K562 (cell line): Measurements from ENCODE around the gene DSTYK. TPM values are rescaled to one million over a fixed set of nuclear protein-coding genes. Genes with fewer than 3 reads are reported as not detected.

Source experiments
- ELK3 ChIP-seq: fragments of 450-650 bp; formaldehyde crosslinking; IDR thresholded peaks from 2 replicates; pipeline ENCODE4 v1.4.0; 2020; ENCODE audit warnings: mild to moderate bottlenecking
- FOXJ2 ChIP-seq: fragments of 200-800 bp; sonication (Bioruptor generic); IDR thresholded peaks from 2 replicates; pipeline ENCODE4 v1.6.1; 2016; ENCODE audit warnings: missing genetic modification characterization, missing compliant biosample characterization
- HMGXB4 ChIP-seq: sonication (generic); formaldehyde crosslinking; IDR thresholded peaks from 2 replicates; pipeline ENCODE4 v1.8.1; 2023; ENCODE audit warnings: mild to moderate bottlenecking, missing genetic modification reagents
- JUNB ChIP-seq: fragments of 450-650 bp; formaldehyde crosslinking; conservative IDR thresholded peaks from 2 replicates; pipeline ENCODE4 v1.4.0; 2020; ENCODE audit warnings: mild to moderate bottlenecking
- KLF13 ChIP-seq: fragments of 450-650 bp; IDR thresholded peaks from 2 replicates; pipeline ENCODE4 v1.6.1; 2016; ENCODE audit warnings: missing genetic modification characterization, low read depth, mild to moderate bottlenecking, missing compliant biosample characterization, moderate library complexity, borderline replicate concordance
- KLF6 ChIP-seq: fragments of 250-450 bp; sonication (Bioruptor Pico); IDR thresholded peaks from 2 replicates; pipeline ENCODE4 v1.4.0; 2020; ENCODE audit warnings: mild to moderate bottlenecking, moderate library complexity, borderline replicate concordance
- L3MBTL2 ChIP-seq: fragments of 450-650 bp; IDR thresholded peaks from 2 replicates; pipeline ENCODE4 v1.6.1; 2016; ENCODE audit warnings: mild to moderate bottlenecking, moderate library complexity
- MLLT1 ChIP-seq, 2 experiments: fragments of 450-650 bp; IDR thresholded peaks; 2 replicates each; pipeline ENCODE4 v1.6.1; 2016
- MLX ChIP-seq, 2 experiments: fragments of 450-650 bp in 1 of 2; sonication (generic) in 1 of 2; formaldehyde crosslinking; conservative IDR thresholded peaks; 2 replicates each; pipeline versions ENCODE4 v1.4.0 to v1.8.1; 2020 to 2022; ENCODE audit warnings: mild to moderate bottlenecking in 1 of 2, missing genetic modification reagents in 1 of 2
- SETDB1 ChIP-seq: IDR thresholded peaks from one replicate; pipeline ENCODE4 v1.6.1; 2012; ENCODE audit warnings: low read length, control low read depth, inconsistent platforms
- SIN3A ChIP-seq, 2 experiments: fragments of 150-350 bp in 1 of 2; IDR thresholded peaks; 2 replicates each; pipeline ENCODE4 v1.6.1; 2011 to 2016; ENCODE audit warnings: borderline replicate concordance in 2 of 2, low read depth in 2 of 2, low read length in 2 of 2, mild to moderate bottlenecking in 2 of 2, moderate library complexity in 2 of 2; ENCODE audit not compliant: control insufficient read depth in 1 of 2
- TAF15 ChIP-seq: fragments of 200-400 bp; formaldehyde crosslinking; IDR thresholded peaks from 2 replicates; pipeline ENCODE4 v1.6.1; 2017; ENCODE audit warnings: mild to moderate bottlenecking, low read depth, low read length, moderate library complexity
- ZBTB33 ChIP-seq: sonication (generic); formaldehyde crosslinking; IDR thresholded peaks from 2 replicates; pipeline ENCODE4 v1.8.1; 2023; ENCODE audit warnings: mild to moderate bottlenecking, missing genetic modification reagents
- ZBTB49 ChIP-seq: sonication (generic); formaldehyde crosslinking; IDR thresholded peaks from 2 replicates; pipeline ENCODE4 v1.8.0; 2022; ENCODE audit warnings: missing genetic modification reagents, mild to moderate bottlenecking, borderline replicate concordance
- ZFP36 ChIP-seq: fragments of 150-350 bp; IDR thresholded peaks from 2 replicates; pipeline ENCODE4 v1.6.1; 2018; ENCODE audit warnings: low read length, low read depth; ENCODE audit not compliant: partially characterized antibody
- ZFPM2 ChIP-seq: fragments of 250-450 bp; sonication (Bioruptor Pico); IDR thresholded peaks from 2 replicates; pipeline ENCODE4 v1.5.1; 2022; ENCODE audit warnings: mild to moderate bottlenecking
- polyA plus RNA-seq, 8 experiments: library from polyadenylated mRNA; depleted of rRNA in 4 of 8; stranded (reverse) in 5 of 8; unstranded in 3 of 8; fragments of >200 nt; fragmentation: Nextera tagmentation in 2 of 8; fragmentation: Illumina TruSeq in 1 of 8; extraction: Ambion mirVana in 2 of 8; extraction: Trizol in 1 of 8; gene quantifications; 2 replicates each; pipeline versions ENCODE4 v1.2.1 to v1.2.3, GENCODE V29; 2011 to 2014; ENCODE audit warnings: inconsistent platforms in 1 of 8, missing spikeins in 1 of 8
- total RNA-seq, 7 experiments: library from RNA; depleted of rRNA in 6 of 7; stranded (reverse); fragments of >200 nt in 6 of 7; fragmentation: Illumina TruSeq in 2 of 7; extraction: Trizol in 2 of 7; gene quantifications; 2 replicates each; pipeline versions ENCODE4 v1.2.1 to v1.2.3, GENCODE V29; 2011 to 2021; ENCODE audit warnings: low replicate concordance in 1 of 7

The DSTYK gene
- total and polyA plus RNA-seq, 9 of the 15 experiments (the other 6 are each of a cell fraction or from before 2014, with no cell fraction given): 4.2 to 7.1 (median 6.2) TPM

GRCh38 chr1:205121660-205122488 is 89.6 kb downstream of the DSTYK start, which contains the start of gene RBBP5 (continued):
- TF ChIP-seq JUNB (CRISPR knock-in tag) (0 out of 2 replicates have a peak, but pooled peaks have one; percentile 19), TAF15 (no peak), ELK3 (CRISPR knock-in tag) (no peak), MLLT1 (IDR thresholded peaks at IDR 0.05) (peak; percentile 56 to 71; a peak in 3 of 4 replicates), MLX (CRISPR knock-in tag; conservative IDR thresholded peaks at IDR 0.05) (no peak), SETDB1 (peak; percentile 43), ZBTB33 (CRISPR knock-in tag) (peak; percentile 91), L3MBTL2 (peak; percentile 74), KLF13 (tag) (peak; percentile 97), SIN3A (IDR thresholded peaks at IDR 0.05; ENCODE audit: borderline replicate concordance in 2 of 2, control insufficient read depth in 1 of 2, low read depth in 2 of 2, low read length in 2 of 2) (peak; percentile 71 to 93; a peak in 2 of 4 replicates), ZFPM2 (CRISPR knock-in tag) (0 out of 2 replicates have a peak, but pooled peaks have one; percentile 33), ZBTB49 (CRISPR knock-in tag) (no peak), FOXJ2 (tag) (peak; percentile 97), ZFP36 (peak; percentile 61), KLF6 (CRISPR knock-in tag) (0 out of 2 replicates have a peak, but pooled peaks have one; percentile 40), HMGXB4 (CRISPR knock-in tag) (peak; percentile 97)
